HepG2 (cell line): ENCODE measurements around the gene RPL21. TPM values are rescaled to one million over a fixed set of nuclear protein-coding genes. Genes with fewer than 3 reads are reported as not detected.

Experiments
- ATAC-seq: fragments of 200-7000 bp; cut with Tn5 transposase; 3 replicates; pipeline ENCODE4 v1.9.1; 2020; ENCODE audit warnings: mild to moderate bottlenecking, moderate library complexity
- BruUV-seq: library from RNA; stranded (reverse); fragments of 400-500 nt; replicated peaks from 2 replicates; lab custom pipeline; 2021; lab: Mats Ljungman, UMichigan
- CTCF ChIA-PET: fragments of 300-600 bp; formaldehyde crosslinking; extraction: SDS; loops from one replicate; lab custom pipeline; 2021; ENCODE audit warnings: low total read pairs, inconsistent platforms, low intra/inter-chr PET ratio; lab: Yijun Ruan, JAX
- POLR2A ChIA-PET: fragments of 350-600 bp; sonication (Branson Sonifier 250); formaldehyde crosslinking; loops from one replicate; lab custom pipeline; 2020; ENCODE audit warnings: antibody characterized with exemption, inconsistent platforms; lab: Yijun Ruan, JAX
- DNase-seq: peaks from one replicate; pipeline ENCODE4 v3.0.0-alpha.2; 2015; ENCODE audit warnings: low spot score
- FAIRE-seq: peaks from 3 replicates; lab custom pipeline; 2011; peaks lifted over from hg19 to GRCh38; lab: Jason Lieb, UNC
- H2AFZ ChIP-seq: one replicate; pipeline ENCODE4 v1.6.1; 2011; ENCODE audit warnings: low read length, inconsistent platforms
- H3K27ac ChIP-seq: fragments of 300-600 bp; 3 replicates; pipeline ENCODE4 v1.8.0; 2011; ENCODE audit warnings: mixed run types, mild to moderate bottlenecking, mixed read lengths, low read length, inconsistent platforms; ENCODE audit not compliant: insufficient read depth; ENCODE audit errors: extremely low read length
- H3K27me3 ChIP-seq, 2 experiments: fragments of 200-600 bp in 1 of 2; 2 replicates in 1 of 2; 3 replicates in 1 of 2; pipeline versions ENCODE4 v1.6.0 to v1.8.0; 2011; ENCODE audit warnings: low read length in 2 of 2, mild to moderate bottlenecking in 2 of 2, moderate library complexity in 2 of 2, inconsistent platforms in 1 of 2; ENCODE audit not compliant: insufficient read depth in 2 of 2, control insufficient read depth in 1 of 2
- H3K36me3 ChIP-seq, 2 experiments: fragments of 200-600 bp in 1 of 2; replicated peaks in 1 of 2; 2 replicates in 1 of 2; 3 replicates in 1 of 2; pipeline versions ENCODE4 v1.5.1 to v1.8.0; 2011; ENCODE audit warnings: low read length in 2 of 2, inconsistent platforms in 1 of 2; ENCODE audit not compliant: insufficient read depth in 2 of 2, control insufficient read depth in 1 of 2
- H3K4me1 ChIP-seq: 2 replicates; pipeline ENCODE4 v1.5.1; 2012; ENCODE audit warnings: low read length, inconsistent platforms; ENCODE audit not compliant: insufficient read depth
- H3K4me2 ChIP-seq: 2 replicates; pipeline ENCODE4 v1.6.0; 2011; ENCODE audit warnings: low read depth, low read length, inconsistent platforms
- H3K4me3 ChIP-seq, 3 experiments: fragments of 200-600 bp in 1 of 3; sonication (generic), shearing (Covaris generic) in 1 of 3; replicated peaks in 1 of 3; 2 replicates each; pipeline ENCODE4 v1.5.1; 2011 to 2016; ENCODE audit warnings: low read length in 3 of 3, inconsistent platforms in 2 of 3, low read depth in 2 of 3, mild to moderate bottlenecking in 2 of 3, control low read depth in 1 of 3, mixed read lengths in 1 of 3; ENCODE audit not compliant: insufficient read depth in 1 of 3
- H3K79me2 ChIP-seq: one replicate; pipeline ENCODE4 v1.6.1; 2011; ENCODE audit warnings: low read length, inconsistent platforms; ENCODE audit not compliant: insufficient read depth
- H3K9ac ChIP-seq: 2 replicates; pipeline ENCODE4 v1.6.0; 2011; ENCODE audit warnings: mild to moderate bottlenecking, low read depth, low read length, inconsistent platforms; ENCODE audit not compliant: insufficient read depth
- H3K9me3 ChIP-seq: 2 replicates; pipeline ENCODE4 v1.5.1; 2012; ENCODE audit warnings: mild to moderate bottlenecking, low read length
- H4K20me1 ChIP-seq: 2 replicates; pipeline ENCODE4 v1.6.0; 2011; ENCODE audit warnings: inconsistent platforms, mild to moderate bottlenecking, low read length, moderate library complexity; ENCODE audit not compliant: insufficient read depth
- ASH2L ChIP-seq: fragments of 300-600, 200-600 bp; sonication (generic); IDR thresholded peaks from 2 replicates; pipeline ENCODE4 v1.7.0; 2017; ENCODE audit warnings: low read depth, mild to moderate bottlenecking, moderate library complexity, mixed read lengths, low read length; ENCODE audit not compliant: insufficient read length
- ATM ChIP-seq: fragments of 450-650 bp; IDR thresholded peaks from 2 replicates; pipeline ENCODE4 v1.7.1; 2017; ENCODE audit warnings: mild to moderate bottlenecking, borderline replicate concordance
- NCOA2 ChIP-seq: sonication (generic); formaldehyde crosslinking; IDR thresholded peaks from 2 replicates; pipeline ENCODE4 v1.8.0; 2022; ENCODE audit warnings: inconsistent platforms
- SCMH1 ChIP-seq: sonication (generic); formaldehyde crosslinking; IDR thresholded peaks from 2 replicates; pipeline ENCODE4 v1.9.0; 2021; ENCODE audit warnings: missing genetic modification reagents, mild to moderate bottlenecking, borderline replicate concordance
- ZBTB3 ChIP-seq: sonication (generic); formaldehyde crosslinking; IDR thresholded peaks from 2 replicates; pipeline ENCODE4 v1.4.0; 2020; ENCODE audit warnings: low read depth, mild to moderate bottlenecking, moderate library complexity, missing genetic modification reagents, borderline replicate concordance
- ZNF337 ChIP-seq: sonication (generic); formaldehyde crosslinking; IDR thresholded peaks from 2 replicates; pipeline ENCODE4 v1.5.1; 2020; ENCODE audit warnings: missing genetic modification reagents, low read depth, mild to moderate bottlenecking, borderline replicate concordance
- ZNF782 ChIP-seq: sonication (generic); formaldehyde crosslinking; IDR thresholded peaks from 2 replicates; pipeline ENCODE4 v1.4.0; 2020; ENCODE audit warnings: missing genetic modification reagents, mild to moderate bottlenecking, borderline replicate concordance
- WGBS: methylation state at CpG from one replicate; pipeline ENCODE4 v1.1.6; 2017; ENCODE audit warnings: low lambda C conversion rate; 5-methylcytosine and 5-hydroxymethylcytosine counted together
- in situ Hi-C: cut with HindIII; loops from 2 replicates; pipeline ENCODE4 v1.10.0; 2017; ENCODE audit warnings: low pct_unique_long_range_greater_than_20kb; ENCODE audit not compliant: extremely low pct_ligation_motif_present
- intact Hi-C: fragments of 100-400 bp; cut with micrococcal nuclease; formaldehyde crosslinking; loops from one replicate; pipeline ENCODE4 v1.10.0; 2022; ENCODE audit not compliant: unreplicated experiment
- polyA plus RNA-seq, 8 experiments: library from polyadenylated mRNA; depleted of rRNA in 3 of 8; stranded (reverse) in 7 of 8; unstranded in 1 of 8; fragments of >200 nt; fragmentation: Illumina TruSeq in 4 of 8; extraction: Trizol in 4 of 8; gene quantifications; 2 replicates each; pipeline versions ENCODE4 v1.2.1 to v1.2.3, GENCODE V29; 2011 to 2016; ENCODE audit warnings: low read depth in 4 of 8, missing spikeins in 1 of 8, mixed read lengths in 1 of 8; ENCODE audit not compliant: insufficient read depth in 1 of 8
- total RNA-seq, 5 experiments: library from RNA; depleted of rRNA; stranded (reverse); fragments of >200 nt; fragmentation: Illumina TruSeq; extraction: Trizol; gene quantifications; 2 replicates each; pipeline ENCODE4 v1.2.3, GENCODE V29; 2016; ENCODE audit warnings: low read depth in 1 of 5
- TF ChIP-seq, protein P1 (sequence below): sonication (generic); formaldehyde crosslinking; IDR thresholded peaks from 2 replicates; pipeline ENCODE4 v1.5.0; 2020; ENCODE audit warnings: missing genetic modification reagents
- TF ChIP-seq, protein P2 (sequence below): sonication (generic); formaldehyde crosslinking; IDR thresholded peaks from 2 replicates; pipeline ENCODE4 v1.4.0; 2020; ENCODE audit warnings: mild to moderate bottlenecking, missing genetic modification reagents
- TF ChIP-seq, protein P3 (sequence below): IDR thresholded peaks from 2 replicates; pipeline ENCODE4 v1.6.1; 2016; ENCODE audit warnings: missing biosample characterization, missing genetic modification reagents, low read depth

Gene RPL21
- total and polyA plus RNA-seq, 2 of the 13 experiments (the other 11 are each of a cell fraction or from before 2014, with no cell fraction given): 1,234 to 1,261 TPM

DNA sequence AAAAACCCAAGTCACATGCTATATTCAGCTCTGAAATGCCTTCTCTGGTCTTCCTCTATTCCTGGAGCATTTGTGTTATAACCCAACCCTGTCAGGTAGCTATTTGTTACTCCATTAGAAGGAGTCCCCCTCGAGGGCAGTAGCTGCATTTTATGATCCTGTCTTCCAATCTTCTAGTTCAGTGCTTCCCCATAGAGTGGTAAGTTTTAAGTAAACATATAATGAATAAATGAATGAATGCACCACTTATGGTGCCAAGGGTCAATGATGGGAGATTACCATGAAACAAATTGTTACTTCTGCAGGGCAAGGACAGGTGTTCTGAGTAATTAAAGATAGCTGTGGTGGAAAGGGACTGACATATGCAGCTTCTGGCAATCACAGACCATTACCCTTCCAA, 23.3 kb downstream of the RPL21 start:
- POLR2A ChIA-PET: no interaction called here

DNA sequence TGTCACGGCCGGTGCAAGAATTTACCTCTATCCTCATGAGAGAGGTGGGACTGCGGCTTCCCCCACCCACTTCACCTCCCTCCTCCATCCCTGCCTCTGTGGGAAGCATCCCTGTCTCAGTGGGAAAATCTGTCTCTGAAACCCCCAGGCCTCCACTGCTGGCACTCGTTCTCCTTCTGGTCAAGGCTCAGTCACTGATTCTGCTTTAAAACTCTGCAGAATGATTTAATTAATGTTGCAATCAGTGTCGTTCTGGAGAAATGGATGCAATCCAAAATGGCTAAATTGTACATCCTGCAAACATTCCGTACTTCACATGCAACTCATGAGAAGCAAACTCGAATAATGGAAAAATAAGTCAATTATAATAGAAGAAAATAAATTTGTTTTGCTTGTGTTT, 24.8 kb downstream of the RPL21 start:
- in situ Hi-C loops: no loop called here
- H2AFZ ChIP-seq: no peak overlapping the region

More for the DNA sequence above, 23.3 kb downstream of the RPL21 start:
- CTCF ChIA-PET: no interaction called here
- Histone ChIP-seq H3K4me1 (peaks cover 14% of the 10 kb centered on the region), H3K27ac (no peak overlapping the region), H4K20me1 (no peaks in the 10 kb centered on the region), H3K79me2 (no peaks in the 10 kb centered on the region), H3K4me3 (no peak overlapping the region), H3K36me3 (no peaks in the 10 kb centered on the region), H2AFZ (no peak overlapping the region), H3K4me2 (no peak overlapping the region), H3K9ac (no peak overlapping the region), H3K27me3 (no peaks in the 10 kb centered on the region), H3K9me3 (no peaks in the 10 kb centered on the region)
- DNase-seq (no peak), ATAC-seq (no peak), FAIRE-seq (no peak)
- no TSS peak for BruUV-seq
- WGBS: 6% methylated on average over 1 of the region's 1 CpG
- intact Hi-C loops (loop anchor here (5.0 kb wide), 2 partner anchors 83 to 327 kb away; no protein-coding TSS in a partner anchor), in situ Hi-C loops (no loop called here)
- TF ChIP-seq ZNF782 (no peak), ASH2L (no peak), NCOA2 (CRISPR knock-in tag) (no peak), SCMH1 (no peak)
- TF ChIP-seq, protein P1, sequence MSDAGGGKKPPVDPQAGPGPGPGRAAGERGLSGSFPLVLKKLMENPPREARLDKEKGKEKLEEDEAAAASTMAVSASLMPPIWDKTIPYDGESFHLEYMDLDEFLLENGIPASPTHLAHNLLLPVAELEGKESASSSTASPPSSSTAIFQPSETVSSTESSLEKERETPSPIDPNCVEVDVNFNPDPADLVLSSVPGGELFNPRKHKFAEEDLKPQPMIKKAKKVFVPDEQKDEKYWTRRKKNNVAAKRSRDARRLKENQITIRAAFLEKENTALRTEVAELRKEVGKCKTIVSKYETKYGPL (CRISPR knock-in tag): no peak

More for the DNA sequence above, 24.8 kb downstream of the RPL21 start:
- Histone ChIP-seq H3K4me2 (no peak overlapping the region), H3K4me3 (no peak overlapping the region), H3K27me3 (no peaks in the 10 kb centered on the region), H3K9ac (no peak overlapping the region), H3K79me2 (no peaks in the 10 kb centered on the region), H3K36me3 (no peaks in the 10 kb centered on the region), H3K27ac (no peak overlapping the region), H4K20me1 (no peaks in the 10 kb centered on the region), H3K9me3 (no peaks in the 10 kb centered on the region), H3K4me1 (peaks cover 20% of the 10 kb centered on the region)
- WGBS: 28% methylated on average over 7 of the region's 7 CpGs
- FAIRE-seq: no peak
- TF ChIP-seq ZBTB3 (no peak), ATM (no peak), ZNF337 (CRISPR knock-in tag) (no peak)
- TF ChIP-seq, protein P2, sequence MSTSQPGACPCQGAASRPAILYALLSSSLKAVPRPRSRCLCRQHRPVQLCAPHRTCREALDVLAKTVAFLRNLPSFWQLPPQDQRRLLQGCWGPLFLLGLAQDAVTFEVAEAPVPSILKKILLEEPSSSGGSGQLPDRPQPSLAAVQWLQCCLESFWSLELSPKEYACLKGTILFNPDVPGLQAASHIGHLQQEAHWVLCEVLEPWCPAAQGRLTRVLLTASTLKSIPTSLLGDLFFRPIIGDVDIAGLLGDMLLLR (CRISPR knock-in tag): no peak
- TF ChIP-seq, protein P3, sequence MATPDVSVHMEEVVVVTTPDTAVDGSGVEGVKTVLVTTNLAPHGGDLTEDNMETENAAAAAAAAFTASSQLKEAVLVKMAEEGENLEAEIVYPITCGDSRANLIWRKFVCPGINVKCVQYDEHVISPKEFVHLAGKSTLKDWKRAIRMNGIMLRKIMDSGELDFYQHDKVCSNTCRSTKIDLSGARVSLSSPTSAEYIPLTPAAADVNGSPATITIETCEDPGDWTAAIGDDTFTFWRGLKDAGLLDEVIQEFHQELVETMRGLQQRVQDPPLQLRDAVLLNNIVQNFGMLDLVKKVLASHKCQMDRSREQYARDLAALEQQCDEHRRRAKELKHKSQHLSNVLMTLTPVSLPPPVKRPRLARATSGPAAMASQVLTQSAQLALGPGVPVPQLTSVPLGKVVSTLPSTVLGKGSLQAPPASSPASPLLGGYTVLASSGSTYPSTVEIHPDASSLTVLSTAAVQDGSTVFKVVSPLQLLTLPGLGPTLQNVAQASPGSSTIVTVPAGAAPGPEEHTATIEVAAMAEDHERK: no peak
- BruUV-seq: no TSS peak
- CTCF ChIA-PET: no interaction called here
- ATAC-seq: no peak
- intact Hi-C loops: no loop called here
- POLR2A ChIA-PET: no interaction called here
- DNase-seq: no peak
